ENCODE data around the gene CCNY. TPM values are rescaled to one million over a fixed set of nuclear protein-coding genes. Genes with fewer than 3 reads are reported as not detected.

Gene CCNY
- total RNA-seq, 1 donor from 2014 or later: 27.2 TPM

- no peak for DNase-seq (ENCODE audit: low read depth)
- TF ChIP-seq, protein P1, sequence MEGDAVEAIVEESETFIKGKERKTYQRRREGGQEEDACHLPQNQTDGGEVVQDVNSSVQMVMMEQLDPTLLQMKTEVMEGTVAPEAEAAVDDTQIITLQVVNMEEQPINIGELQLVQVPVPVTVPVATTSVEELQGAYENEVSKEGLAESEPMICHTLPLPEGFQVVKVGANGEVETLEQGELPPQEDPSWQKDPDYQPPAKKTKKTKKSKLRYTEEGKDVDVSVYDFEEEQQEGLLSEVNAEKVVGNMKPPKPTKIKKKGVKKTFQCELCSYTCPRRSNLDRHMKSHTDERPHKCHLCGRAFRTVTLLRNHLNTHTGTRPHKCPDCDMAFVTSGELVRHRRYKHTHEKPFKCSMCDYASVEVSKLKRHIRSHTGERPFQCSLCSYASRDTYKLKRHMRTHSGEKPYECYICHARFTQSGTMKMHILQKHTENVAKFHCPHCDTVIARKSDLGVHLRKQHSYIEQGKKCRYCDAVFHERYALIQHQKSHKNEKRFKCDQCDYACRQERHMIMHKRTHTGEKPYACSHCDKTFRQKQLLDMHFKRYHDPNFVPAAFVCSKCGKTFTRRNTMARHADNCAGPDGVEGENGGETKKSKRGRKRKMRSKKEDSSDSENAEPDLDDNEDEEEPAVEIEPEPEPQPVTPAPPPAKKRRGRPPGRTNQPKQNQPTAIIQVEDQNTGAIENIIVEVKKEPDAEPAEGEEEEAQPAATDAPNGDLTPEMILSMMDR (conservative IDR thresholded peaks at IDR 0.05; ENCODE audit: low read depth, low read length): no peak
- H3K4me3 ChIP-seq (ENCODE audit: low read depth, low read length): no peak overlapping the region
Observed at GRCh38 chr10:35577926-35578617, 241.8 kb downstream of the CCNY start.

DNA sequence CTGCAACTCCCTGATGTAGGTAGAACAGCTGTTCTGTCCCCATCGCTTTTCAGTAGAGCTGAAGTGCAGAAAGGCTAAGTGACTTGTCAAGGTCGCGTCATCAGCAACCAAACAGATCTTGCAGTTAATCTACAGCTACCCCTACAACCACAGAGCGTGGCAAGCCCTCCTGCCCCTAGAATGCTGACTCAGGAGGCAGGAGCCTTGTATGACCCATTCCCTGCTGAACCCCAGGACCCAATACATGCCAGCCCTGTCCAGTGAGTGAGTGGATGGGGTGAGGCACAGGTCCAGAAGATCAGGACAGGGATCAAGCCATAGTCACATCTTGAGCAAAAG lies 242.3 kb downstream of the CCNY start:
- no peak for DNase-seq (ENCODE audit: low read depth)

GRCh38 chr10:35579116-35579515 lies 242.8 kb downstream of the CCNY start:
- DNase-seq (ENCODE audit: low read depth): no peak
- TF ChIP-seq, protein P1 (conservative IDR thresholded peaks at IDR 0.05; ENCODE audit: low read depth, low read length): no peak
- H3K4me3 ChIP-seq (ENCODE audit: low read depth, low read length): no peak overlapping the region

More for the DNA sequence above, 242.3 kb downstream of the CCNY start:
- H3K4me3 ChIP-seq (ENCODE audit: low read depth, low read length): no peak overlapping the region
- TF ChIP-seq, protein P1 (conservative IDR thresholded peaks at IDR 0.05; ENCODE audit: low read depth, low read length): no peak

DNA sequence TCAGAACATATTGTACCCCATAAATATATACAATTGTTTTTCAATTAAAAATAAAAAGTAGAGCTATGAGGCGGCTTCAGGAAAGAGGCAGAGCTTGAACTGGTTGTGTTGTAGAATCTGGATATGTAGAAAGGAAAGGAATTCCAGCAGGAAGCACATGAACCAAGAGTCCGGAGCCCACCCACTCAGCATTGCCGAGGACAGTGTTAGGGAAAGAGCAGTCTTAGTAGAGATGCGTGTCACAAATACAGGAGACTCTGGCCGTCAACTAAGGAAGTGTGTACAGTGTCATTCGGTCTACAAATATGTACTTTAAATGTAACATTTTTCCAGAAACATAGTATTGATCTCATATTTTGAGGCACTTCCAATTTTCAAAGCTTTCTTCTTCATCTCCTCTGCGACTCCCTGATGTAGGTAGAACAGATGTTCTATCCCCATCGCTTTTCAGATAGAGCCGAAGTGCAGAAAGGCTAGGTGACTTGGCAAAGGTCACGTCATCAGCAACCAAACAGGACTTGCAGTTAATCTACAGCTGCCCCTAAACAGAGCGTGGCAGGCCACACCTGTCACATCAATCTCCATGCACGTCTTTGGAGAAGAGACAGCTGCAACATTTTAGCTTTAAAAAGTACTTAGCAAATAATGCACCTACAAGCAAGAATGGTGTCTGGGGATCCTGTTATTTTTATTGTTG lies 243.6 kb downstream of the CCNY start:
- H3K4me3 ChIP-seq (ENCODE audit: low read depth, low read length): no peak overlapping the region
- TF ChIP-seq, protein P1 (conservative IDR thresholded peaks at IDR 0.05; ENCODE audit: low read depth, low read length): no peak
- no peak for DNase-seq (ENCODE audit: low read depth)

DNA sequence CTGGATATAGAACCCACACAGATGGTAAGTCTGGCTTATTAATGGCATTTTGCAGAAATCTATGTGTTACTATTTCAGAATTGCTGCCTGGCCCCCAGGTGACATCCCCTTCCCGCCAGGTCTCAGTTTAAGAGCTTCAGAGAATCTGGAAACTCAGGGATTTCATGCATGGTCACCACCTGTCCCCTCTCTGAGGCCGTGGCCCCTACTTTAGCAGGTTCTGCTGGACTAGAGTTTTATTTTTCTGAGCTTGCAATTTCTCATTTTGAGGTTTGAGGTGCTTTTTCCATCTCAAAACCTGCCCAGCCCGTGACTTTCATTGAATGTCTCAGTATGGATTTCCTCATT lies 244.1 kb downstream of the CCNY start:
- TF ChIP-seq, protein P1 (conservative IDR thresholded peaks at IDR 0.05; ENCODE audit: low read depth, low read length): no peak
- H3K4me3 ChIP-seq (ENCODE audit: low read depth, low read length): no peak overlapping the region

GRCh38 chr10:35581655-35582054 lies 245.3 kb downstream of the CCNY start:
- TF ChIP-seq, protein P1 (conservative IDR thresholded peaks at IDR 0.05; ENCODE audit: low read depth, low read length): no peak
- no peak for DNase-seq (ENCODE audit: low read depth)
- no peak overlapping the region for H3K4me3 ChIP-seq (ENCODE audit: low read depth, low read length)

More for the DNA sequence above, 244.1 kb downstream of the CCNY start:
- no peak for DNase-seq (ENCODE audit: low read depth)

GRCh38 chr10:35584946-35585345 lies 248.6 kb downstream of the CCNY start:
- H3K4me3 ChIP-seq (ENCODE audit: low read depth, low read length): no peak overlapping the region
- DNase-seq (ENCODE audit: low read depth): no peak

More at GRCh38 chr10:35584946-35585345, 248.6 kb downstream of the CCNY start:
- TF ChIP-seq, protein P1 (conservative IDR thresholded peaks at IDR 0.05; ENCODE audit: low read depth, low read length): no peak

Data from epithelial cell of proximal tubule (primary cell).